Stimulated activated CD4-positive, alpha-beta T cell treated with anti-CD3 and anti-CD28 coated beads, Interleukin-1b, Interleukin-23, amount 100 ng/mL, for 1 hour (primary cell): ENCODE data around the gene USP10.

Experiments
- DNase-seq, 2 donors: peaks; one replicate each; pipeline ENCODE4 v3.0.0-alpha.2; 2020; ENCODE audit warnings: low read depth in 2 of 2

The USP10 gene

DNA sequence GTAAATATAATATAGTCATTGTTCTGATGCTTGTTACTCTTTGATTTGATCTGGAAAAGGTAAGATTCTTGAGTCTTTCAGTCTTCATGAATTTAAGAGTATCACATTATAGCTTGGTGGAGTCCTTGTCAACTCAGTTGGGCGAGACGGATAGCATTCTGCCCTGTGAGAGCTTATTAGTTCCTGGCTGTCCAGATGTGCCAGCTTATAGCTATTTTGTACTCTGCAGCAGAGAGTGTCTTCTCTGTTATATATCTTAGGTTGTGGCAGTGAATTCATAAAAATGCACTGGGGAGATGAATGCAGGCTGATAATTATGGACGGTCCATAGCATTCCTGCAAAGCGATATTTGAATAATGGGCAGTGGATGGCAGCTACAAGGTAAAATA is 69.0 kb downstream of the USP10 start:
- no peak for DNase-seq

DNA sequence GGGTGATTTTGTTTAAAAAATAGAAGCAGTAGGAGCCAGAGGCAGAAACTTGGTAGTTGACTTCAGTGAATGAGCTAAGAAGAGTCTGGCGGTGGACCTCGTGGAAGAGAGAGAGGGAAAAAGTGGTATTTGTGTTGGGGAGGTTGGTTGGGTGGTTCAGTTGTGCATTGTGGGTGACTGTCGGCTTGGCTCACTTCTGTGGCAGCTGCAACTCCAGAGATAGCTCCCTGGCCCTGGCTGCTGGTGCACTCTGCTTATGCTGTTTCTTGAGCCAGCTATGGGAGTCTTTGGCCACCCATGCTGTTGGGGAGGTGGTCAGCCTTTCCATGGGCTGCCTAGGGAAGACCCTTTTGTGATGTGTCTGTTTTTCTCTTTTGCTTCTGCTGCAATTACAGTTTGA is 69.6 kb downstream of the USP10 start:
- DNase-seq = no peak

DNA sequence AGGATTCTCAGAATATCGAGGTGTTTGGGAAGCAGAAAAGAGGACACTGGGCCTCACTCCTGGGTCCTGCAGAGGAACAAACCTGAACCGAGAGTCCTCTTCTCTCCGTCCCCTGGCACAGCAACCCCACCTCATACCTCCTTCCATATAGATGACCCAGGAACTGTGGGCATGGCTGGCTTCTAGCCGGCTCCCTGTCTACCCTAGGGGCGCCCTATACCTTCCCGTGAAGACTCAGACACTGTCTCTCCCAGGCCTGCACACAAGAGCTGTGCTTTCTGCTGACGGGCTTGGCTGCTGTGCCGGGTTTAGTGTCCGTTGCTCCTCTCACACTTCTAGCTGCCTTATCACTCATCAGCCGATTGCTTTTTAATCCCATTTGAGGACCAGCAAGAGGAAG is 73.5 kb downstream of the USP10 start:
- no peak for DNase-seq

DNA sequence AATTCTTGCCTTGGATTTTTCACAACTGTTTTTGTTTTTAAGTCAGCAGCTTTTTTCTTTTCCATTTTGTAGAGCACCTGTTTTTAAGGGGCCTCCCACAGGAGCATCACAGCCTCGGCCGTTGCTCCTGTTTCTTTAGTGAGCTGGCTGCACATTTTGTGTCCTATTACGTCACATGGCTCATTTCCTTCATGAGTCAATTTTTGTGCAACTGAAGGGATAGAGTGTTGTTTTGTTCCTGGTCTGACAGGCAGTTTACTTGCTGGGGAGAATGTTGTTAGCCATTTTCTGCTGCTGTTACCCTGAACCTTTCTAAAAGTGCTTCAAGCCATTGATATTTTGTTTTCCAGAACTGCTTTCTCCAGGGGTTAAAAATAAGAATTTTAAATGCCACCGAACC is 75.0 kb downstream of the USP10 start:
- DNase-seq = no peak

DNA sequence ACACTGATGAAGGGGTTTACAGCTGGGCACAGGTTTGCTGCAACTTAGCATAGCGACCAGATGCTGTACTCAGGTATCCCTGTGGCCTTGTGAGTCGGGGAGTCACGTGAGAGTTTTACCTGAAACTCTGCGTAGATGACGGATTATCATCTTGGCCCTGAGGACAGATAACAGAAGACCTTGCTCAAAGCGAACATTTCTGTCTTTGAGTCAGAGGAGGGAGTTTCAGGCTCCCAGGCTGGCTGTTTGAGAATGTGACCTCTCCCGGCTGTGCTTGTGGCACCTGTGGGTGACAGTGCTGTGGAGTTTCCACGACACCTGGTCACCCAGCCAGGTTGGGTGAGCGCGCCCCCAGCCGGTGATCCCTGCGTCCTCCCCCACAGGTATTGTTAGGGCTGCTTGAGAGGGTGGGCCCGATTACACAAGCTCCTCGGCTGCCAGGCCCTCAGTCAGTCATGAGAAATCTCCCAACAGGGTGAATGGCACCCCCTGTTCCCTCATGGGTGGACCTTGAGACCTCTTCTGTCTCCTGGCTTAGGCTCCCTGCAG is 75.5 kb downstream of the USP10 start:
- no peak for DNase-seq

DNA sequence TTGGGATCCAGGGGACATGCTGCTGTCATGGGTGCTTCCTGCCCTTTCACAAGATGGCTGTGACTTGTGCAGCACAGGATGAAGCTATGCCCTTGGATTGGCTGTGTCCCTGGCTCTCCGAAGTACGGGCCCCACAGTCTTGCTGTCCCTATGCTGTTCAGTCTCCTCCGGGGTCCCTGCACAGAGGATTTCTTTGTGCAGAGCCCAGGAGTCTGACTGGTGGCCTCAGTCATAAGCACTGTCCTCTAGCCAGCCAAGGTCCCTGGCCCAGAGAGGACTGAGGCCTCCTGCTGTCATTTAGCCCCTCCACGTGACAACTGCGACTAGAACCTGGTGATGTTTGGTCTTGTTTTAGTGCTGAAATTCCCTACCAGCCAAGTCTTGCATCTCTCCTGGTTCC is 77.6 kb downstream of the USP10 start:
- DNase-seq = no peak

DNA sequence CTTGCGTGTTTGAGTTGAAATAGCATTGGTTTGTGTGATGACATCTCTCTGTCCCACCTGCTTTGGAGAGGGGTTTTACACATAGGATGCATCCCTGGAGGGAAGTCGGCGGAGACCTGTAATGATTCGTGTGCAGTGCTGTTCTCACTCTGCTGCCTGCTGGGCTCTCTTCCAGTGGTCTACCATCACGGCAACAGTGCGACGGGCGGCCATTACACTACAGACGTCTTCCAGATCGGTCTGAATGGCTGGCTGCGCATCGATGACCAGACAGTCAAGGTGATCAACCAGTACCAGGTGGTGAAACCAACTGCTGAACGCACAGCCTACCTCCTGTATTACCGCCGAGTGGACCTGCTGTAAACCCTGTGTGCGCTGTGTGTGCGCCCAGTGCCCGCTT is 78.9 kb downstream of the USP10 start:
- no peak for DNase-seq

DNA sequence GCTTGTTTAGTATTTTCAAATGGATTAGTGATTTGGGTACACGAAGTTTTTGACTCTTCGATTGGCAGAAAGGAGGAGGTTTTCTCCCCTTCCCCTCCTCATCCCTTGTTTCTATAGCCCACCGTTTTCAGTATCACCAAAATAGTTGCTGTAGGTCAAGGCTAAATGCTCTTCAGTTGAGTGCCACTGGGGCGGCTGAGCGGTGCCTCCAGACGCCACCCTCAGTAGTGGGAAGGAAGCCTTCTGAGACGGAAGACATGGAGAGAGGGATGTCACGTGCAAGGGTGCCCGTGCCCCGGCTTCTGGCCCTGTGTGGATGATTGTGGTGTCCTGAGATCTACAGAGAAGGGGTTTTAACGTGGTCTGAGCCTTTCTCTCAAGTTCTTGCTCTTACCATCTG is 80.3 kb downstream of the USP10 start:
- DNase-seq = no peak

DNA sequence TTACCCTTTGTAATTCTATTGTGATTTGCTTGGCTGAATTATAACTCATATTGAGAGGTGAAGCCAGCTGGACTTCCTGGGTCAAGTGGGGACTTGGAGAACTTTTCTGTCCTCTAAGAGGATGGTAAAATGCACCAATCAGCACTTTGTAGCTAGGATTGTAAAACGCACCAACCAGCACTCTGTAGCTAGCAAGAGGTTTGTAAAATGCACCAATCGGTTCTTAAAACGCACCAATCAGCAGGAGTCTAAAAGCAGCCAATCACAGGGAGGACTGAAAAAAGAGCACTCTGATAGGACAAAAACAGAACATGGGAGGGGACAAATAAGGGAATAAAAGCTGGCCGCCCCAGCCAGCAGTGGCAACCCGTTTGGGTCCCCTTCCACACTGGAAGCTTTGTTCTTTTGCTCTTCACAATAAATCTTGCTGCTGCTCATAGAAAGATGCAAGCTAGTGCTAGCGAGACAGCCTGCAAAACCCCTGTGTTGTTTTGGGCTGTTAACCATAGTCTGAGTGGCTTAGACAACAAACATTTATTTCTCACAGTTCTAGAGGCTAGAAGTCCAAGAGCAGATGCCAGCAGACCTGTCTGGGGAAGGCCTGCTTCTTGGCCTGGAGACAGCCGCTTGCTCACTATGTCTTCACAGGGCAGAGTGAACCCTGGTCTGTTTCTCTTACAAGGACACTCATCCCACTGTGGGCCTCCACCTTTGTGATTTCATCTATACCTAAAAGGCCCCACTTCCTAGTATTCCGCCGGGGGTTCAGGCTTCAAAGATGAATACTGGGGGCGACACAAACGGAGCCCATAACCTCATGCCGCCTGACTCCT is 81.0 kb downstream of the USP10 start:
- DNase-seq = no peak

DNA sequence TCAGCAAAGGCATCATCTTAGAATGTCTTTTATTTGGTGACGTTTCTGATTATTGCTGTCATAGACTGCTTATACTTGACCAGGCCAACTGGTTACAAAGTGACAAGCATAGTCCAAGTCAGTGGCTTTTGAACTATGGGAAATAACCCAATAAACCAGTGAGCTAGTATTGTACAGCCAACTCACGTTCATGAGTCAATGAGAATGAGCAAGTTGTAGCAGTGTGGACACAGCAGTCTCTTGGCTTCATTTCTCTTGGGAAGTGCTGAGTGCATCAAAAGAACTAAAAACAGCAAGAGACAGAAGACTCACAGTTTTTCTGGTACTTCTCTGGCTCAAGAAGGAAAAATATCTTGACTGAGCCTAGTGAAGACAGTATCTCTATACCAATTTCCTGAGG is 83.0 kb downstream of the USP10 start:
- no peak for DNase-seq

DNA sequence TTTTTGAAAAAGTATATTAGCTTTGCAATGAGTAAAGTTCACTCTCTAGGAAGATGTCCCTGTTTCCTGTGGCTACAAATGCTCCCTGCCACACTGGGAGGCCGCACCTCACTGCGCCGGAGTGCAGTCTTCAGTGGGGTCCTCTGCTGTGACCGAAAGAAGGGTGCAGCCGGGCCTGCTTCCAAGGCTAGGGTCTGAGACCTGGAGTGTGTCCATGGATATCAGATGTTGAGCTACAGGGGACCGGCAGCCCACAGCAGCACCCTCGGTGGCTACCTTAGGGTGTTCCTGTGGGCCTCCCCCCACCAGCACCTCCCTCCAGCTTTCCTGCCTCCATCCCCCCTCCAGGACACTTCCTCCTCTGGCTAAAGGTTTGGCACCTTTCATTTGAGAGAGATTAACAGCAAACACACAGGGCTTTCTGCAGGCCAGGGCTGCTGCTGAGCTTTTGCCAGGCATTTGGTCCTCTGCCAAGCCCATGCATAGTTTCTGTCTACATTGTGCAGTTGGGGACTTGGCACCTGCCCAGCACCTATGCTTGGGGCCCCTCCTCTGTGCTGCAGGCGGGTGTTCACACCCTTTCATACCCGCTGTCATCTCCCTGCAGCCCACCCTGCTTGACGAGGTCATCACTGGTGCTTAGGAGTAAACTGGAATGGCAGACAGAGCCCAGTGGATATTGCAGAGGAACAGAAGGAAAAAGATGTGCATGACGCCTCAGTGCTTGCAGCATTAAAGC is 86.2 kb downstream of the USP10 start:
- no peak for DNase-seq

DNA sequence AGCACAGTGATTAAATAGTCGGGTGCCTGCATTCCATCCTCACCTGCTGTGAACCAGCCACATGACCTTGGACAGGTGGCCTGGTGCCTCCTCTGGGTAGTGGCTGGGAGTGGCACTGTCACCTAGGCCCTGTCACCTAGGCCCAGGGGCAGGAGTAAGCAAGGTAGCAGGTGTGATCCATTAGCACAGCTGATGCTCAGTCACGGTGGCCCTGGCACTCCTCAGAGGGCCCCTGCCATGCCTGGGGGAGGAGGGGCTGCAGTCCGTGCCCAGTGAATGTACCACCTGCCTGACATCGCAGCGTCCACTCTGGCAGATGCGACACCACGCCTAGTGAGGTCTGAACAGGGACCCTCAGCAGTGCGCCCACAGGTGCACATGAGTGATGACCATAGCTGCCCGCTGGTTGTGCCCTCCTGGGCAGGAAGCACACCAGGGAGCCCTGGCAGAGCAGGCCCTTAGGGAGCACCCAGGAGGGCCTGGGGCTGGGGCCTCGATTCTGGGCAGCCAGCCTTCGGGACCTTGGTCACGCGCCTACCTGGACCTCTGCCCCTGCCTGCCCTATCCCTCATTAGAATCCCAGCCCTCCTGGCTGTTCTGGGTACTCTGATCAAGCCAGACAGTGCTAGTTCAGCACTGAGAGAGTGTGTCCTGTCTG is 86.9 kb downstream of the USP10 start:
- no peak for DNase-seq

DNA sequence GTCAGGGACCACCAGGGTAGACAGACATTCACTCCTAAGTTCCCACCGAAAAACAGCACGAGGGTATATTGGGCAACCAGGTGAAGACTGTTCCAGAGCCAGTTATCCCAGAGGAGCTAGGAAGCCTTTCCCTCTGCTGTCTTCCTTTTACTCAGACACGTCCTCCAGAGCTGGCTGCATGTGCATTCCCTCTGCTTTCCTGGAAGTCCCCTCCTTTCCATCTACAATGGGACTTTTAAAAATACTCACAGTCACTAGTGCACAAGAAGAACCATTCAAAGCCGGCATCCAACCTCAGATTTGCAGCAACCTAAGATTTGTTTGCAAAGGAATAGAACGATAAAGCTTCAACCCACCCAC is 87.4 kb downstream of the USP10 start:
- DNase-seq = no peak

DNA sequence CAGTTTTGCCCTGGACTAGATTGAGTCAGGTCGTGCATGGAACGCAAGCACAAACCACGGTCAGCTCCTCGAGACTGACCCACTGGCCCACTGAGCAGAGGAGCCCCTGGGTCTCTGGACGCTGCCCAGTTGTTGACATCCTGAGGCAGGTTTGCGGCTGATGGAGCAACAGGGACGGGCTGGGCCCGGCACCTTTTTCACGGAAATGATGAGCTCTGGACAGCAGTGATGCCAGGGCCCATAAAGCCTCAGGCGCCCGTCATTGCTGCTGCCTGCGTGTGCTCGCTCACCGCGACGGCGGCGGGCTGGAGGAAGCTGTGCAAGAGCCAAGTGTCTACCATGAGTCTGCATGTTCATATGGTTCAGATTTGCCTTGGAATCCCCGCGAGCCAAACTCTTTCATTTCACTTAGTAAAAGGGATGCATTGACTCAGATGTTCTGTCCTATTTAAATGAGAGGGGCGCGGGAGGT is 89.2 kb downstream of the USP10 start:
- no peak for DNase-seq

DNA sequence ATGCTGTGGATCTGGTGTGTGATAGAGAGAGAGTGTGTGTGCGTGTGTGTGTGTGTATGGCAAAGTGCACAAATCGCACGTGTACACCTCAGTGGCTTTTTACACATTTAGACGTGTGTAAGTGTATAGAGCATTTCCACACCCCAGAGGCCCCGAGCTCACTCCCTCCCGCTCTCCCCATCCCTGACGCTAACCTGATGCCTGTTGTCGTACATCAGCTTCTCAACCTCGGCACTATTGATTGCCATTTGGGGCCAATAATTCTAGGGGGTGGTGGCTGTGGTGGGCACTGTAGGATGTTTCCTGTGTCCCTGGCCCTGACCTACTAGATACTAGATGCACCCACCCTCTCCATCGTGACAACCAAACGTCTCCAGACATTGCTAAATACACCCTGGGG is 89.6 kb downstream of the USP10 start:
- no peak for DNase-seq

DNA sequence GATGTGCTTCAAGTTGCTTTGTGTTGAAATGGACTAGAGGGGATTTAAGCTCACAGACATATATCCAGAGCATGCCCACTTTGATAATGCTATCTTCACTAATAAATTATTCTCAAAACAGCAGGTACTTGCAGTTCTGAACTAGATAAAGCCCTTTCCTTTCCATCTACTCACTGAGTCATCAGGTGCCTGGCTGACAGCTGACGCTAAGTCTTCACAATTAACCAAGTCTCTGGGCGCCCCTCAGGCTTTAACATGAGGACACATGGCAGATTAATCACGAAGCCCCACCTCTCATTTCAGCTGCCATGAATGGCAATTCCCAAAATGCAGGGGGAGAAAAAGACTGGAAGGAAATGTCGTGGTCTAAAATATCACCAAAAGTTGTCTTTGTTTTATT is 90.5 kb downstream of the USP10 start:
- no peak for DNase-seq

DNA sequence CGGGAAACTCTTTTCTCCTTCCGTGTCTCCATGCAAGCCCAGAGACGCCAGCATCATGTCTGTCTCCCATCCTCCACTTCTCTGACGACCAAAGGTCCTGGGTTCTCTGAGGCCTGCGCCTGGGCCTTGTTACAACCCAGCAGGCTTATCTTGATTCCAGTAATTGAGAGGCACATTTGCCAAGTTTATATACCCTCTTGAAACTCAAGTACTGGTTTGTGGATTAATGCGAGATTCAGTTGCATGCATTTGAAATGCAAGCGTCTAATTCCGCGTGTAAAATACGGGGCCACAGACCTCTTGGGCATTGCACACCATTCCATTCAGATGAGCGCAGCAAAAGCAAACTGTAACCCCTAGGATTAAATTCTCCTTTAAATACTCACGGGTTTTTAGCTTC is 91.3 kb downstream of the USP10 start:
- no peak for DNase-seq

DNA sequence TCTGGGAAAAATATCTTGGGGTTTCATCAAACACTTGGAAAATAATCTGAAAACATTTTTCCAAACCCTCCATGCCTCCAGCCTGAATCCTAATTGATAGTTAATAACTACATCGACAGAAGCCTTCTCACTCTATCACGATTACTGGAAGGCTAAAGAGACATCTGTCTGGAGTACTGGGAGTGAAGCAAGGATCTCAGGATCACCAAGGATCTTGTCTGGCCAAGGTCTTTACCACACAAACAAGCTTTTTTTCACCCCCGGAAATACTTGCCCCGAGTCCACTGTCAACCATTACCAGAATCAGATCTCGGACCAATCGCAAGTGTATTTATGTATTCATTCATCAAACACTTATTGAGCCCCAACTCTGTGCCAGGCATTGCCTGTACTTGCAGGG is 91.7 kb downstream of the USP10 start:
- no peak for DNase-seq

DNA sequence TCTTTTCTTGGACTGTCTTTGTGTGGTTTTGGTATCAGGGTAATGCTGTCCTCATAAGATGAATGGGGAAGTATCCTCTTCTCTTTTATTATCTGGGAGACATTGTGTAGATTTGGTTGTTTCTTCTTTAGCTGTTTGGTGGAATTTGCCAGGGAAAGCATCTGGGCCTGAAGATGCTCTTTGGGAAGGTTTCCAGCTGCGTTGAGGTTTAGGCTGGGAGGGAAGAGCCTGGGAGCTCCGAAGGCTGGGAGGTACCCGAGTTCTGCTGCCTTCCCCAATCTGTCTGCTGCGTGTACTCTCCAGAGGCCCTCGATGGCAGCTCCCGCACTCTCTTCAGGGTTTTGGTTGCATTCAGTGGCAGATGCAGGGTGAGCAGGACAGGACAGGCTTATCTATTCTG is 94.4 kb downstream of the USP10 start:
- no peak for DNase-seq

DNA sequence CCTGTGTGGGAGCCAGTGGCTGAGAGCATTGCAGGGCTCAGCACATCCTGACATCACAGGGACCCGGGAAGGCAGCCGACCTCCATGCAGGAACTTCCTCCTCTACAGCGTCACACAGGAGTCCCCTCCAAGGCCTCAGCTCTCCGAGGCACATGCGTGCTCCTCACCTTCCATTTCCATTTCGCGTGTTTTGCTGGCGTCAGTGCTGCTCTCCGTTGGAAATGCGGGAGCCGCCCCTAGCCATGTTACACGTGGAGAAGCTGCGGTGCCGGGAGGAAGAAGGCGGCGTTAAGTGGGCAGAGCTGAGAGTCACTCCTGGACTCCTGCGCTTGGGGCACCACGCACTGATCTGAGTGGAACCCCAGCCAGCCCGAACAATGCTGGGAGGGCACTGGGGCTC is 94.8 kb downstream of the USP10 start:
- DNase-seq = no peak

DNA sequence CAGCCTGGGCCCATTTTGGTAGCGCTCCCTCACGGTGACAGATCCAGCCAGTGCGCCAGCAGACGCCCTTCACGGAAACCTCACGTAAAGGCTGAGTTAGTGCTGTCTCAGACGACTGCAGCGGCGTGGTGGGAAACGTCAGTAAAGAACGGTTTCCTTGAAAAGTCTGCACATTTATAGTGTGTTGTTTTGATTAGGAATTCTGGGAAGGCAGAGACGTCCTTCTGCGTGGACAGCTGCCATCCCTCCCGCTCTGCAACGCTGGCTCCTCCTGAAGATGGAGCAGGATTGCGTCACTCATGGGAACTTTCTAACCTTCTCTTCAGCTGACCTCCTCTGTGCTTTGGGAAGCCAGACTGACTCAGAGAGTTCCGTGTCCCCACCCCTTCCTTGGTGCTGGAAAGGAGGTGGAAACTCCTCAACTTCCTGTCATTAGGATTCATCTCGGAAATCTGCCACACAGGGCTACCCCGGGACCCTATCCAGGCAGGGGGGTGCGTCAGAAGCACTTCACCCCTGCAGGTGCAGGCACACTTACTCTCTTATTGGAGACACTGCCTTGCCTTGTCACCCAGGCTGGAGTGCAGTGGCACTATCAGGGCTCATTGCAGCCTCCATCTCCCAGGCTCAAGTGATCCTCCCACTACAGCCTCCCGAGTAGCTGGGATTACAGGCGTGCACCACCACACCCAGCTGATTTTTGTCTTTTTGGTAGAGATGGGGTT is 95.7 kb downstream of the USP10 start:
- no peak for DNase-seq
